HG03095 (cell line): ENCODE measurements around the gene ARHGAP42.
A peak's percentile ranks its signal among the peaks of the same experiment; 100 is the strongest.

Experiments used
- ATAC-seq: cut with Tn5 transposase; IDR thresholded peaks from one replicate; pipeline ENCODE4 v1.9.1; 2021; ENCODE audit warnings: moderate library complexity; ENCODE audit not compliant: unreplicated experiment

The ARHGAP42 gene

GRCh38 chr11:100830274-100830673, 143.2 kb downstream of the ARHGAP42 start:
- ATAC-seq, result no peak

DNA sequence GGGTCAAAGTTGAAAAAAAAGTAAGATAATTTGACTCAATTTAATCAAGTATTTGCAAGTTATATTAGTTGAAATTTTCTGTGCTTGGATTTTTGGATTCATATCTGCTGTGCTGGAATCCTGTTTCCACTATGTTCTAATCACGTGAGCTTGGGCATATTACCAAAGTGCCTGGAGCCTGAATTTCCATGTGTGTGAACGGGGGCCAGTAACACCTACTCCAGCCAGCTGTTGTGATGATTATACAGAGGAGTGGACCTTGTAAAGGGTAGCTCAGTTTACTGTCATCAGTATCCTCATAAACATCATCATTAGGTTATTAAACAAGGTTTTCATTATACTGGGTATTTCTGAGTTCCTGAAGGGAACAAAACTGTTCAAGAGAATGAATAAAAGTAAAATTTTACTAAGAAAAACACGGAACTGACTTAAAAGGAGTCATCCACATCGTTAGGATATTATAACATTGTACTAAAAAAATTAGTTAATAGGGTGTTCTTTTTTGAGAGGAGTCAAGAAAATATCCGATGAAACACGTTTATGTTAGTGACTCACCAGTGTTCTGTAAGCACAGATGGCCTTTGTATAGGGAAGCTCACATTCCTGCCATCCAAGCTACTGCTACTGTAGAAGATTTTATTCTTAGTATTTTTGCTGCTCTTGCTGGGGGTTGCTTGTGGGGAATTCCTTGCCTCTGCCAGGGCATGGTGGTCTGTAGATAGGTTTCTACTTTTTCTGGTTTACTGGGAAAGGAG, 144.1 kb downstream of the ARHGAP42 start:
- ATAC-seq, result no peak

- no peak for ATAC-seq
These were observed 144.9 kb downstream of the ARHGAP42 start for GRCh38 chr11:100831929-100832494.

DNA sequence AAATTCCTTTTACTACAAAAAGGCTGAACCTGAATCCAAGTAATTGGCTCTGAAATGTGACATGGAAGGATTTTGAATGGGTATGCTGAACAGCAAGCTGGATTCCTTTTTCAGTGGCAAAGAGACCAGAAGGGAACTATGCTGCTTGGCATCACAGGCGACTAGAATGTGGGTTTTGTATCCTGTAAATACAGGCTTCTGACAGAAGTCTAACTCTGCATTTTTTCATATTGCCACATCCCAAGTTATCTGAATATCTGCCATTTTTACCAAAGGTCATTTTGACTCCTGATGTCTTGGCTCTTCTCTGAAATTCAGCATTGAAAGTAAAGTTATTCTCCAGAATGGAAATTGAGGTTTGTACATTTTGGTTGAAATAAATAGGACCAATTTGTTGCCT, 145.7 kb downstream of the ARHGAP42 start:
- no peak for ATAC-seq

- no peak for ATAC-seq
These were observed 146.2 kb downstream of the ARHGAP42 start for GRCh38 chr11:100833276-100833675.

- no peak for ATAC-seq
These were observed 148.8 kb downstream of the ARHGAP42 start for GRCh38 chr11:100835854-100836253.

DNA sequence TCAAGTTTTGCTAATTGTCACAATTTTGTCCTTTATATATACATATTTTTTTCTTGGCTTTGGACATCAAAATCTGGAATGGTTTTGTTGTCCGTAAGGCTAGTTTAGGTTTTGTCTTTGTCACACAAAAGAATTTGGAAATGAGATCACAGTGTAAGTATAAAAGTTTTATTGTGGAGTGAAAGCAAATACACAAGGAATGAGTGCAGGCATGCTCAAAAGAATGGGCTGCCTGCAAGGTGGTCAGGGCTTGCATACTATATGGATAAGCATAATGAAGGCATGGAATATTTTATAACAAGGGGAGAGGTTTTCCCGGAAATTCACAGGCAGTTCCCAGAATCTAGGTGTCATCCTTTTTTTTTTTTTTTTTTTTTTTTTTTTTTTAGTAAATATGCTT, 150.2 kb downstream of the ARHGAP42 start:
- no peak for ATAC-seq

DNA sequence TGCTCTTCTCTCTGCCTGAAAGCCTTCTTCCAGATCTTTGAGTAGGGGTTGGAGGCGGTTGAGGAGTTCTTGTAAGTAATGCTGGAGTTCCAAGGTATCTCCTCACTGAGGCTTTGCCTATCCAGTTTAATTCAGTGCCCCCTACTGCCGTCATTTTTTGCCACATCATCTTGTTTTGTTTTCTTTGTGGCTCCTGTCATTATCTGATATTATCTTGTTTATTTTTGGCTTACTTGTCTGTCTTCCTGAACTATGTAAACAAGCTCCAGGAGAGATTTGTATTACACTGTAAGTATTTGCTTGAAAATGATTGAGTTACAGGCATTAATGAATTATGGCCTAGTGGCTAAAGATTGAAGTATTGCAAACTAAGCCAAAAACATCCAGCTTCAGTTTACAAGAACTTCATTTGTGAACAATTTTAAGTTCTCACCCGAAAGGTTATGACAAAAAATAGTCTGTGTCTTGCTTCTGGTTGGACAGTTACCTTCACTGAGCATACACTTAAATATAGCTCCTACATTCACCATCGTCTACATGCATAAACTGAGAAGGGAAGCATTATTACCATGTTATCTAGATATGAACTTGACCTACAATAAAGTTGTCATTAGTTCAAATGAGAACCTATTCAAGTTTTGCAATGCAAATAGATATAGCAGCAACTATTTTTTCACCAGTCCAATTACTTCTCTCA, 154.8 kb downstream of the ARHGAP42 start:
- ATAC-seq, result no peak

DNA sequence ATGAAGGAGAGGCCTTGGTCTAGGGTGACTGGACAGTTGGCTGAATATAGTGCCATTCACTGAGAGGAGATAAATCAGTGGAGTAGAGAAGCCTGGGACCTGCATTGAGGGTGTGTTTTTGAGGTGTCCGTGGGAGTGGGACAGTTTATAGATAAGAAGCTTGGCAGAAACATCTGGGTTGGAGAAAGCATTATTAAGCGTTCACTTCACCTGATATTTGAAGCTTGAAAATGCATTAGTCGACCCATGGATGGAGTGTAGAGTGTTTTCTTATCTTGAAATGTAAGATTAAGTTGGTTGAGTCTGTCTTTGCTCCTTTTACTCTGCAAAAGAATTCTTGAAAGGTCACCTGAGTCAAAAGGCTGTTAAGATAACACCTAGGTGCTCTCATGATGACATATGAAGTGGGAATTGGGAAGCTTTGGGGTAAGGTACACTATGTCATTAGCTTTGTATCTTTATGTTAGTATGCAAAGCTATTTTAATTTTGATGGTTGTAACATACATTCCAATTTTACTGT, 160.7 kb downstream of the ARHGAP42 start:
- ATAC-seq, result no peak

GRCh38 chr11:100849009-100849900, 162.2 kb downstream of the ARHGAP42 start:
- no peak for ATAC-seq

DNA sequence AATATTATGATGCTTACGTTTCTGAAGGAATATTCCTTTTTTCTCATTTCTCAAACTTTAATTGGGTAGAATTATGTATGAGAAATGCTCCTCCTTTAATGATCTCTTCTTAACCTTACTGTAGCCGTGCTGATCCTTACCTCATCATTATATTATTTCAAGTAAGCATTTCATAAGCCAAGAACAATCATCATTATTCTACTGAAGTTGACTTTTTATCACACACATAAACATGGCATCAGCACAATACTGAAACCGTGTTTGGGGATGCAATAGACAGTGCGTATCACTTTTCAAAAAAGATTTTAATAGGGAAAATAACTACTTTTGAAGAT, 162.8 kb downstream of the ARHGAP42 start:
- ATAC-seq, result no peak

- ATAC-seq, result no peak
These were observed 164.1 kb downstream of the ARHGAP42 start for GRCh38 chr11:100851147-100851546.

- ATAC-seq, result no peak
These were observed 164.6 kb downstream of the ARHGAP42 start for GRCh38 chr11:100851584-100852152.

DNA sequence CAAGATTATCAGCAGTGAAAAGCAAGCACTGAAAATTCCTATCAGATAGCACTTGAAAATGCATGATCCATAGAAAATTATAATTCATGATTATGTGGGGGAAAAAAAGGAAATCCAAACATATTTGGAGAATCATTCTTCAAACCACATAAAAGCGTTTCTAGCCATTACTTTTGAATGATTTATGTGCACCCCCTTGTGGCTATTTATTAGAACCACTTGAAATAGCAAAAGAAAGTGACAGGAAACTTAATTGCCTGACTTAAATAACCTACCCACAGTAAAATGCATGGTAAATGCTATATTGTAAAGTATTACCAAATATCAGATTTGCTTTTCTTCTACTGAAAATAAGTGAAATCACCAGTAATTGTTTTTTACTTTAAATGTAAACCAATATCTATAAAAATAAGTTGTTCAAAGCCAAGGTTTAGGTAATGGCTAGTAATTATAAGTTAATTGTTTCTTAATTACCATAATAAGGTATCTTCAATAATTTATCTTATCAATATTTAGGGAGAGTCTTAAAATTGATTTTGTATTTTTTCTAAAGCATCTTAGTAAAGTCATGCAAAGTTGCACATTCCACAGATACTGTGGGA, 168.5 kb downstream of the ARHGAP42 start:
- ATAC-seq, result no peak

DNA sequence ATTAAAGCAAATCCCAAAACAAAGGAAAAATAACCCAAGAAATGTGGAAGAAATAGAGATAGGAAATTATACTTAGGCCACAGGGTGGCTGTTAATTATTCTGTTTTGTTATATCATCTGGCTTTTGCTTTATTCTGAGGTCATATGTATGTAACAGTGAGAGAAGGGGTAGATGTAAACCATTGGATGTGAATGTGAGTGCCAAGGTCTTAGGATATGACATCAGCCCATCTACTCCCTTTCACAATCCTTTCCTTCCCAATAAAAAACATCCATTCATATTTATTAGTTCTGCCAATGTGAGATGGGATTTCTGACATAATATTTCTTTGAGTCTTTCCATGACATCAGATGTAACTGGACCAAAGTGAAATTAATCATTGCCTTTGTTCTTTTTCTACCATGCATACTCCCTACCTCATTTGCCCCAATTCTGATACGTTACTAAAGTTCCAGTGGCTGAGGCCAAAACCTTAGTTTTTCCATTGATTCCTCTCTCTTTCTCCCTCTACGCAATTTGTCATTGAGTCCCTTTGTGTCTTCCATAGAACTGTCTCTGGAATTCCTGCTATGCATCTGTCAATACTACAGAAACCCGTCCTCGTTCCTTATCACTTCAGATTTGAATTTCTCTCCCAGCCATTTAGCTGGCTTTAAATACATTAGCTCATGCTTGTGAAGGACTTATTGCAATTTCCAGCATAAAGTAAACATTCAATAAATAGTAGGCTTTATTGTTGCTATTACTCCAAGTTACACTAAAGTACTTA, 170.3 kb downstream of the ARHGAP42 start:
- ATAC-seq, result no peak

GRCh38 chr11:100860318-100861155, 173.4 kb downstream of the ARHGAP42 start:
- ATAC-seq, result no peak

DNA sequence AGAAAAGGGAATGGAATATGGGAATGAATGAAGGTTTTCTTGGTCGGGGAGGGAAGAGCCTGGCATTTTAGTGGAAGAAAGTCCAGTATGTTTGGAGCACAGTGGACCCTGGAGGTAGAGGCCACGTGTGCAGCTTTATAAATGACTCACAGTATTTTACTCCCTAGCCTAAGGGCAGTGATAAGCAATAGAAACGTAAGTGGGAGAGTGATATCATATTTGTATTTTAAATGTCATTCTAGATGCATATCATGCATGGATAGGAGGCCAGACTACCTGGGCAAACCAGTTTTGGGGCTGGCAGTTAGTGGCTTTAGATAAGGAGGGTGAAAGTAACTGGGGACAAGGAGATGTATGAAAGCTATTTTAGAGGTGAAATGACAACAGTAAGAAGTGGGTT, 174.1 kb downstream of the ARHGAP42 start:
- ATAC-seq, result no peak

- peak; percentile 72 for ATAC-seq
These were observed 176.0 kb downstream of the ARHGAP42 start for GRCh38 chr11:100863080-100863581.
